ENCODE measurements around the gene PREX1. TPM values are rescaled to one million over a fixed set of nuclear protein-coding genes. Genes with fewer than 3 reads are reported as not detected.

PREX1 gene
- total RNA-seq, 2 donors from 2014 or later = 11.5 to 21.7 TPM

- no peak for TF ChIP-seq CTCF (IDR thresholded peaks at IDR 0.05)
These were observed 11.5 kb upstream of the PREX1 start for GRCh38 chr20:48839154-48839917.

GRCh38 chr20:48837014-48837413 lies 9.2 kb upstream of the PREX1 start:
- peaks cover 0 to 4% of the 10 kb centered on the region in 2 donors for H3K4me1 ChIP-seq
- no peak overlapping the region for H3K4me3 ChIP-seq
- no peaks in the 10 kb centered on the region for H3K27me3 ChIP-seq
- H3K9me3 ChIP-seq = no peaks in the 10 kb centered on the region
- H3K36me3 ChIP-seq = no peaks in the 10 kb centered on the region
- no peak for DNase-seq (ENCODE audit: low spot score)
- TF ChIP-seq CTCF (IDR thresholded peaks at IDR 0.05) = no peak
- H3K27ac ChIP-seq = no peak overlapping the region

More at GRCh38 chr20:48839154-48839917, 11.5 kb upstream of the PREX1 start:
- Histone ChIP-seq H3K27ac (no peak overlapping the region), H3K27me3 (no peaks in the 10 kb centered on the region), H3K9me3 (no peaks in the 10 kb centered on the region), H3K4me1 (no peaks in the 10 kb centered on the region), H3K36me3 (no peaks in the 10 kb centered on the region), H3K4me3 (no peak overlapping the region)
- DNase-seq (ENCODE audit: low spot score) = no peak

GRCh38 chr20:48835390-48835789 lies 7.6 kb upstream of the PREX1 start:
- H3K4me1 ChIP-seq = peaks cover 0 to 16% of the 10 kb centered on the region in 2 donors
- no peaks in the 10 kb centered on the region for H3K36me3 ChIP-seq
- H3K27me3 ChIP-seq = no peaks in the 10 kb centered on the region
- H3K27ac ChIP-seq = no peak overlapping the region
- no peak overlapping the region for H3K4me3 ChIP-seq
- no peak for DNase-seq (ENCODE audit: low spot score)
- no peak for TF ChIP-seq CTCF (IDR thresholded peaks at IDR 0.05)
- H3K9me3 ChIP-seq = no peaks in the 10 kb centered on the region

DNA sequence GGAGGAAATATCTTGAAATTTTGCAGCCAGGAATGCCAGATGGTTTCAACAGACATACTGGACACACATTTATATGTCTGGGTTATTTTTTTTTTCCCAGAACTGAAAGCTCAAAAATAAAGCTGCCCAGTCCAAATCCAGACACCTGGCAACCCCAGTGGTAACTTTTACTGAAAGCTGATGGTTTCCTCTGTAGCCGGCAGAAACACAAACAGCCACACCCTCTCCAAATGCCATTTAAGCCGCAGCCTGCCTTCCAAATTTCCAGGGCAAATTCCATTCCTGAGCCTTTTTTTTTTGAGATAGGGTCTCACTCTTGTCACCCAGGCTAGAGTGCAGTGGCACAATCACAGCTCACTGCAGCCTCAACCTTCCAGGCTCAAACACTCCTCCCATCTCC lies 6.5 kb upstream of the PREX1 start:
- Histone ChIP-seq H3K9me3 (no peaks in the 10 kb centered on the region), H3K27me3 (no peaks in the 10 kb centered on the region), H3K4me3 (no peak overlapping the region), H3K36me3 (no peaks in the 10 kb centered on the region), H3K4me1 (peaks cover 0 to 16% of the 10 kb centered on the region in 2 donors), H3K27ac (no peak overlapping the region)
- TF ChIP-seq CTCF (IDR thresholded peaks at IDR 0.05) = no peak
- no peak for DNase-seq (ENCODE audit: low spot score)

DNA sequence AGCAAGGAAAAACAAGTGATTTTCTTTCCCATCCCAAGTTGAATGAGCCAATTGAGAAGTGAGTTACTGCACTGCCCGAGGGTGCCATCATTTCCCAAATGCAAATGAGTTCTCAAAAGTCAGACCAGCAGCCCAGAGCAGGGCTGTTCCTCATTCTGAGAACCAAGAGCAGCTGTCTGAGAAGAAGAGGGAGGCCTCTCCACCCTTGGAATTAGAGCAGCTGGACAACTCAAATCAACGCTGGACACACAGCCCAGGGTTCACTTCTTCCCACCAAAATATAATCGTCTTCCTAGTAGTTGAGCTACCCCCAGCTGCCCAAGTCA lies 4.6 kb upstream of the PREX1 start:
- Histone ChIP-seq H3K4me3 (no peak overlapping the region), H3K4me1 (peaks cover 0 to 26% of the 10 kb centered on the region in 2 donors), H3K9me3 (no peaks in the 10 kb centered on the region), H3K36me3 (no peaks in the 10 kb centered on the region), H3K27me3 (no peaks in the 10 kb centered on the region), H3K27ac (no peak overlapping the region)
- TF ChIP-seq CTCF (IDR thresholded peaks at IDR 0.05) = no peak
- no peak for DNase-seq (ENCODE audit: low spot score)
